IMR-90 (cell line): Measurements from ENCODE around the gene PCAT6.

ENCODE experiments used
- POLR2A ChIP-seq: IDR thresholded peaks from 2 replicates; pipeline ENCODE4 v1.6.1; 2012; ENCODE audit warnings: mild to moderate bottlenecking, low read depth, low read length
- TF ChIP-seq, protein P1 (sequence below): conservative IDR thresholded peaks from 2 replicates; pipeline ENCODE4 v1.5.1; 2012; ENCODE audit warnings: mild to moderate bottlenecking, low read depth, low read length, improper control_type of control experiment
- TF ChIP-seq, protein P2 (sequence below): fragments of 150-350 bp; IDR thresholded peaks from 2 replicates; pipeline ENCODE4 v1.6.1; 2016; ENCODE audit warnings: low read depth, mild to moderate bottlenecking, low read length, moderate library complexity, borderline replicate concordance

DNA sequence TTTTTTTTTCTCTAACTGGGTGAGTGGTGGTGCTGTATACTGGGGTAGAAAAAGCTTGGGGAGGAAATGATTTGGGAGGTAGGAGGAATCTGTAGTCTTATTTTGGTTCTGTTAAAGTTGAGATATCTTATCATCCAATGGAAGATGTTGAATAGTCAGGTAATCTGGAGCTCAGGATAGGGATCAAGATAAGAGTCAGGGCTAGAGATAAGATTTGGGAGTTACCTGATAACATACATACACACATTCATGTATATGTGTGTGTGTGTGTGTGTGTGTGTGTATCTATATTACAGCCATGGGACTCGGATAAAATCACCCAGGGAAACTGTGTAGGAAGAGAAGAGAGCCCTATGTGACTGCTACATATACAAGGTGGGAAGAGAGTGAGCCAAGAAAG is 8.1 kb downstream of the PCAT6 start:
- TF ChIP-seq, protein P1, sequence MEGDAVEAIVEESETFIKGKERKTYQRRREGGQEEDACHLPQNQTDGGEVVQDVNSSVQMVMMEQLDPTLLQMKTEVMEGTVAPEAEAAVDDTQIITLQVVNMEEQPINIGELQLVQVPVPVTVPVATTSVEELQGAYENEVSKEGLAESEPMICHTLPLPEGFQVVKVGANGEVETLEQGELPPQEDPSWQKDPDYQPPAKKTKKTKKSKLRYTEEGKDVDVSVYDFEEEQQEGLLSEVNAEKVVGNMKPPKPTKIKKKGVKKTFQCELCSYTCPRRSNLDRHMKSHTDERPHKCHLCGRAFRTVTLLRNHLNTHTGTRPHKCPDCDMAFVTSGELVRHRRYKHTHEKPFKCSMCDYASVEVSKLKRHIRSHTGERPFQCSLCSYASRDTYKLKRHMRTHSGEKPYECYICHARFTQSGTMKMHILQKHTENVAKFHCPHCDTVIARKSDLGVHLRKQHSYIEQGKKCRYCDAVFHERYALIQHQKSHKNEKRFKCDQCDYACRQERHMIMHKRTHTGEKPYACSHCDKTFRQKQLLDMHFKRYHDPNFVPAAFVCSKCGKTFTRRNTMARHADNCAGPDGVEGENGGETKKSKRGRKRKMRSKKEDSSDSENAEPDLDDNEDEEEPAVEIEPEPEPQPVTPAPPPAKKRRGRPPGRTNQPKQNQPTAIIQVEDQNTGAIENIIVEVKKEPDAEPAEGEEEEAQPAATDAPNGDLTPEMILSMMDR = no peak
- no peak for TF ChIP-seq POLR2A
- TF ChIP-seq, protein P2, sequence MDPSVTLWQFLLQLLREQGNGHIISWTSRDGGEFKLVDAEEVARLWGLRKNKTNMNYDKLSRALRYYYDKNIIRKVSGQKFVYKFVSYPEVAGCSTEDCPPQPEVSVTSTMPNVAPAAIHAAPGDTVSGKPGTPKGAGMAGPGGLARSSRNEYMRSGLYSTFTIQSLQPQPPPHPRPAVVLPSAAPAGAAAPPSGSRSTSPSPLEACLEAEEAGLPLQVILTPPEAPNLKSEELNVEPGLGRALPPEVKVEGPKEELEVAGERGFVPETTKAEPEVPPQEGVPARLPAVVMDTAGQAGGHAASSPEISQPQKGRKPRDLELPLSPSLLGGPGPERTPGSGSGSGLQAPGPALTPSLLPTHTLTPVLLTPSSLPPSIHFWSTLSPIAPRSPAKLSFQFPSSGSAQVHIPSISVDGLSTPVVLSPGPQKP = no peak
